Ovary (tissue), 9 donors: ENCODE results near the gene PNISR. TPM values are rescaled to one million over a fixed set of nuclear protein-coding genes. Genes with fewer than 3 reads are reported as not detected.

Experiments
- DNase-seq, 5 donors: peaks; one replicate each; pipeline ENCODE4 v3.0.0-alpha.2; 2019 to 2020
- H3K27ac ChIP-seq, 2 donors: fragments of 200-600 bp; one replicate each; pipeline versions ENCODE4 v1.5.1 to v1.8.0; 2019 to 2022
- H3K27me3 ChIP-seq: fragments of 200-600 bp; one replicate; pipeline ENCODE4 v1.8.0; 2022
- H3K36me3 ChIP-seq: fragments of 200-600 bp; sonication (generic); one replicate; pipeline ENCODE4 v1.5.1; 2019
- H3K4me1 ChIP-seq: one replicate; pipeline ENCODE4 v1.8.1; 2013; ENCODE audit warnings: mild to moderate bottlenecking, moderate library complexity; ENCODE audit not compliant: insufficient read depth
- H3K4me3 ChIP-seq: fragments of 200-600 bp; sonication (generic); one replicate; pipeline ENCODE4 v1.5.1; 2017
- H3K9me3 ChIP-seq, 2 donors: fragments of 200-600 bp in 1 of 2; sonication (generic) in 1 of 2; one replicate each; pipeline versions ENCODE4 v1.5.1 to v1.8.1; 2013 to 2019; ENCODE audit warnings: mild to moderate bottlenecking in 1 of 2, moderate library complexity in 1 of 2
- CTCF ChIP-seq, 3 donors: fragments of 450-650 bp in 2 of 3; fragments of 200-600 bp in 1 of 3; IDR thresholded peaks; one replicate each; pipeline versions ENCODE4 v1.5.1 to v1.8.0; 2016 to 2022; ENCODE audit warnings: antibody characterized with exemption in 3 of 3, mild to moderate bottlenecking in 1 of 3
- EP300 ChIP-seq: sonication (generic); formaldehyde crosslinking; IDR thresholded peaks from one replicate; pipeline ENCODE4 v1.6.1; 2017; ENCODE audit warnings: antibody characterized with exemption
- POLR2A ChIP-seq: fragments of 450-650 bp; IDR thresholded peaks from one replicate; pipeline ENCODE4 v1.6.1; 2017; ENCODE audit warnings: antibody characterized with exemption, mild to moderate bottlenecking, moderate library complexity
- WGBS, 3 donors: extraction: QIAGEN DNeasy Blood & Tissue Kit in 1 of 3; methylation state at CpG; one replicate each; pipeline versions ENCODE4 v1.1.5 to v1.1.7; 2013 to 2017; 5-methylcytosine and 5-hydroxymethylcytosine counted together
- intact Hi-C, 4 donors: fragments of 100-400 bp; cut with DNase I; formaldehyde crosslinking; loops; one replicate each; pipeline versions ENCODE4 v1.11.0 to v1.15.1; 2022 to 2023
- polyA plus RNA-seq, 2 donors: library from polyadenylated mRNA; stranded (reverse); fragments of 200-250 nt in 1 of 2; fragments of 350-450 nt in 1 of 2; fragmentation: Illumina TruSeq in 1 of 2; extraction: RNeasy Lipid Tissue Mini Kit (QIAGEN cat#74804) in 1 of 2; gene quantifications; one replicate each; pipeline ENCODE4 v1.2.3, GENCODE V29; 2013 to 2014
- total RNA-seq, 7 donors: library from RNA; depleted of rRNA in 2 of 7; stranded (reverse); fragments of >200 nt in 2 of 7; fragmentation: NEBNext Ultra II Directional in 3 of 7; extraction: Animal tissue kit (Norgen Biotek cat#: 25700) in 3 of 7; gene quantifications; one replicate each; pipeline versions ENCODE4 v1.1.0 to v1.2.4, GENCODE V29; 2016 to 2023
- donor health status: DM: no; HTN: no; CAD: no; lungs with moderate emphysema.
- donor health status: DM: no; HTN: no; CAD: no.
- donor health status: Bipolar disorder and iron deficiency.
- donor health status: DM: yes; HTN: yes; CAD: no.
- donor health status: DM: no; HTN: no; CAD: no.
- donor health status: DM: yes; HTN: yes; CAD: no.

Gene PNISR
- total and polyA plus RNA-seq, 9 donors: 71.5 to 168 (median 127) TPM

GRCh38 chr6:99458319-99458718, 33.2 kb upstream of the PNISR start:
- no peaks in the 10 kb centered on the region for H3K36me3 ChIP-seq
- no peaks in the 10 kb centered on the region for H3K27me3 ChIP-seq
- intact Hi-C loops: no loop called here
- no peaks in the 10 kb centered on the region for H3K9me3 ChIP-seq
- DNase-seq: no peak
- WGBS, 3 donors: 87 to 92% (median 92%) methylated on average over 2 of the region's 2 CpGs
- no peak overlapping the region for H3K4me3 ChIP-seq
- H3K27ac ChIP-seq: no peak overlapping the region
- TF ChIP-seq POLR2A (no peak), EP300 (no peak), CTCF (IDR thresholded peaks at IDR 0.05) (no peak)
- no peaks in the 10 kb centered on the region for H3K4me1 ChIP-seq

GRCh38 chr6:99446076-99446475, 21.0 kb upstream of the PNISR start:
- Histone ChIP-seq H3K4me3 (no peak overlapping the region), H3K36me3 (no peaks in the 10 kb centered on the region), H3K27me3 (no peaks in the 10 kb centered on the region), H3K9me3 (no peaks in the 10 kb centered on the region), H3K4me1 (no peaks in the 10 kb centered on the region), H3K27ac (no peak overlapping the region)
- no peak for DNase-seq
- WGBS, 3 donors: 90 to 95% (median 94%) methylated on average over 4 of the region's 4 CpGs
- intact Hi-C loops: no loop called here
- TF ChIP-seq EP300: no peak
- TF ChIP-seq POLR2A: no peak
- no peak for TF ChIP-seq CTCF (IDR thresholded peaks at IDR 0.05)

GRCh38 chr6:99434702-99435530, 9.8 kb upstream of the PNISR start:
- no peaks in the 10 kb centered on the region for H3K27me3 ChIP-seq
- H3K4me1 ChIP-seq: no peaks in the 10 kb centered on the region
- DNase-seq: no peak
- H3K36me3 ChIP-seq: no peaks in the 10 kb centered on the region
- no peak for TF ChIP-seq POLR2A
- no peak for TF ChIP-seq EP300
- no peak for TF ChIP-seq CTCF (IDR thresholded peaks at IDR 0.05)
- H3K27ac ChIP-seq: no peak overlapping the region
- H3K9me3 ChIP-seq: no peaks in the 10 kb centered on the region
- intact Hi-C loops: no loop called here
- no peak overlapping the region for H3K4me3 ChIP-seq
- 9 to 11% (median 10%) methylated on average over 3 of the region's 3 CpGs for WGBS, 3 donors

GRCh38 chr6:99432877-99433276, 7.8 kb upstream of the PNISR start:
- no peaks in the 10 kb centered on the region for H3K9me3 ChIP-seq
- WGBS, 3 donors: 56 to 75% (median 60%) methylated on average over 2 of the region's 2 CpGs
- no peaks in the 10 kb centered on the region for H3K36me3 ChIP-seq
- intact Hi-C loops: no loop called here
- no peak for TF ChIP-seq CTCF (IDR thresholded peaks at IDR 0.05)
- no peak for TF ChIP-seq EP300
- TF ChIP-seq POLR2A: no peak
- no peak overlapping the region for H3K27ac ChIP-seq
- no peaks in the 10 kb centered on the region for H3K4me1 ChIP-seq
- no peak for DNase-seq
- H3K27me3 ChIP-seq: no peaks in the 10 kb centered on the region
- no peak overlapping the region for H3K4me3 ChIP-seq
